GM21367 (cell line): ENCODE results near the gene PTGER3.
"Not testable (repeated sequence)": the region's sequence is repeated elsewhere in the genome, so short reads cannot be mapped to it uniquely, and the experiment has no call there.

Experiments used
- ATAC-seq: cut with Tn5 transposase; IDR thresholded peaks from one replicate; pipeline ENCODE4 v1.9.1; 2021; ENCODE audit not compliant: unreplicated experiment

PTGER3 gene

GRCh38 chr1:71015745-71016144 is 31.9 kb downstream of the PTGER3 start:
- ATAC-seq, result no peak

GRCh38 chr1:71014178-71014579 is 33.4 kb downstream of the PTGER3 start:
- no peak for ATAC-seq

DNA sequence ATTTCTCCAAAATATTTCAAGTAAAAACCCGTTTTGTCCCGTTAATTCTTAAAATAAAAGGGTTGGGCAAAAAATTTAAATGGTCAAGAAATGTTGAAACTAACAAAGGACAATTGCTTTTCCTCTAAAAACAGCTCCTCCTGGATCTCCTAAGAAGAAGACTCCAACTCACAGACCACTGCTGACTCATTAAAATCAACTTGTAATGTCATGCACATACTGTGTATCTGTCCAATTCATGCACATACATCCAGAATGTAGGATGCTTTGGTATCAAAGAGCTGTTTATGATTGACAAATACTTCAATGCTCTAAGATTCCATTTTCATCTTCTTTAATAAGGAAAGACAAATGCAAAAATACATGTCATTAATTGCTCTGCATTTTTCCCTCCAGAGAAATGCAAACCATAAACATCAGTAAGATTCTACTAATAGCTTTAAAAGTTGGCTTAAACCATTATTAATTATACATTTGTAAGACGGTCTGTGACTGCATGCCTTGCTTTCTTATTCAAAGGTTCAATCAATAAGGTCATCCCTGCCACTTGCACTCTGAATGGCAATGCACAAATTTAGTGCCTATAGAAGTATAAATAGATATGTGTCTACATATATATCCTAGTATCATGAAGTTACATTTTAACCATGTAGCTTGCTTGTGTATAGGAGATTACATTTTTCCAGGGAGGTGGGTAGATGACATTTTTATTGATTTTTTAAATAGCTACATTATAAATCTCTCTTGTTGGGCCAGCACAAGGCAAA is 44.7 kb downstream of the PTGER3 start:
- no peak for ATAC-seq

DNA sequence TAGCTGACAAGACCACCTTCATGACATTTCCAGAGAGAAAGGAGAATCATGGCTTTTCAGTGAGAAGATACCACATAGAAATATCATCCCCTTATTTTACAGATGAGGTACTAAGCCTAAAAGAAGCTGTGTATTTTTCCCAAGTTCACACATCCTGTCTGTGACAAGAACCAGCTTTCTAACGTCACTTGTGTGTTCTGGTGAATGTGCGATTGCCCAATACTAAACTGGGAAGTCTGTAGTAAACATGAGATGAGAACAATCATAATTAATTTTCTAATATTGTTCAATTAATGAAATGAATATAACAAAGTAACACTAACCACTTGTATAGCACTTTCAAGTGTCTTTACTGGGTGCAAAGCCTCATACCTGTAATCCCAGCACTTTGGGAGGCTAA is 46.0 kb downstream of the PTGER3 start:
- no peak for ATAC-seq

- no peak for ATAC-seq
Measured at GRCh38 chr1:70997793-70998192, 49.8 kb downstream of the PTGER3 start.

DNA sequence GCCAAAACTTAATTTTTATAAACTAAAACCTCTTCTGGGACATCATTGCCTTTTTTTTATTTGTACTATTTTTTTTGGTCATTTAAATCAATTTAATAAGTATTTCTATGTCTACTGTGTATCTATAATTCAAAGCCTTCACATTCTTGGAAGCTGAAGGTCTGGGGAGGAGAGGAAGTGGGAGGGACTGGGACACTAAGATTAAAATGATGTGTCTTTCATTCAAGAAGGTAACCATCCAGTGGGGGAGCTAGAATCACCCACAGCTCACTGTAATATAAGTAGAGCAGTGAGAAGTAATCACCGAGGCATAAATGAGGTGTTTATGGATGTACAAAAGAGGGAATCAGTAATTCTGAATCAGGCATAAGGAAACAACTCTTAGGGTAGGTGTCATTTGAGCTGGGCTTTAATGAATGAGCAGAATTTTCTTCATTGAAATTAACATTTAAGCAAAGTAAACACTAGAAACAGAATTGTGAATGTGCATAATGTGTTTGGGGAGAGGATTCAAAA is 52.8 kb downstream of the PTGER3 start:
- no peak for ATAC-seq

DNA sequence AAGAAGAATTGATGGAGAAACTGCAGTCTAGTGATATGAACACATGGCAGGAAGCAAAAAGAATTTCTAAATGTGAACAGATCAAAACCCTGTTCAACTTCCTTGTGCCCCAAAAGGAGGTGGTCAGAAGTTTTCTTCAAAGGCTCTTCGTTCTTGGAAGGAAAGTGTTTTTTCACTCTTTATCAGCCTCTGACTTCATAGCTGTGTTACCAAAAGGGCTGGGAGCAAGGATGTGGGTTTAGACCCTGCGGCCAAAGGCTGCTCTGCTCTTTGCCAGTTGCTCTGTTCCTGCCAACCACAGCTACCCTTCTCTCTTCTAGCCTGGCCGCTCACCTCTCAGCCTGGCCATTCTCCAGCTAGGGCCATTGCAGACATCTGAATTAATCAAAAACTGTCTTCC is 53.8 kb downstream of the PTGER3 start:
- ATAC-seq, result no peak

DNA sequence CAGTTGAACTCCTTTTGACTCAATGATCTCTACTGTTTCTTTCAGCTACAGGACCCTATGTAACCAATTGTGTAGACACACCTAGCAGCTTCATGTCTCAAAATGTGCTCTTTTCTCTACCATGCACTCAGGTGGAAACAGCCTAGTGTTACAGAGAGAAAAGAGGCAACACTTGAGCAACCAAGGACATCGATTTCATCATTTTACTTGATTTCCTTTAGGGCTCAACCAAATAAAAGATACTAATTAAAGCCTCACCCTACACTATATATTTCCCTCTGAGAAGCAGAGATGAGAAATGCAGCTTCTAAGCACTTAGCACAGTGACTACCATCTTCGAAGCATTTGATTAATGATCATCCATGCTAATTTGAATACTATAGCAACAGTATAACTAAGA is 55.1 kb downstream of the PTGER3 start:
- ATAC-seq, result no peak

DNA sequence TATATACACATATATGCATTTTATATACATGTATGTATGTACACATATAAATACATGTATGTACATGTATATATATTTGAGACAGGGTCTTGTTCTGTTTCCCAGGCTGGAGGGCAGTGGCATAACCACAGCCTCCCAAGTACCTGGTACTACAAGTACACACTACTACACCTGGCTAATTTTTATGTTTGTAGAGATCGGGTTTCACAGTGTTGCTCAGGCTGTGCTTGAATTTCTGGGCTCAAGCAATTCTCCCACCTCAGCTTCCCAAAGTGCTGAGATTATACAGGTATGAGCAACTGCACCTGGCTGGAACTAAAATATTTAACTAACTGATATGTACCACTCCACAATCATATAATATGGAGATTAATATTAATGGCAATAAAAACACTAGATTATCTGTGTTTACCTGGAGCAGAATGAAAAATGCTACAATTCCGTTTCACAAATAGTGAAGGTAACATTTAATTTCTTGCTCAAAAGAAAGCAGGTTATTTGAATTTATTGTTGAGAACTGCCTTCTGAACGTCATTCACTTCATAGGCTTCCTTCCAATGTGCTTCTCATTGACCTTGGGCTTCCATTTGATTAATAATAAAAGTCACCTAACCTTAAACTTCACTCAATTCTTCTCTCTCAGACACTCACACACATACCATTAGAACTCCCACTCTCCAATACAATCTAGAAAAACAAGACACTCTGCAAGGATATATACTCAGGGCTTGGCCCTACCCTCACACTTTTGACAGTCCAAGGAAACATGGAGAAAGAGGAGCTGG is 57.0 kb downstream of the PTGER3 start:
- no peak for ATAC-seq

- no peak for ATAC-seq
Measured at GRCh38 chr1:70987497-70987896, 60.1 kb downstream of the PTGER3 start.

DNA sequence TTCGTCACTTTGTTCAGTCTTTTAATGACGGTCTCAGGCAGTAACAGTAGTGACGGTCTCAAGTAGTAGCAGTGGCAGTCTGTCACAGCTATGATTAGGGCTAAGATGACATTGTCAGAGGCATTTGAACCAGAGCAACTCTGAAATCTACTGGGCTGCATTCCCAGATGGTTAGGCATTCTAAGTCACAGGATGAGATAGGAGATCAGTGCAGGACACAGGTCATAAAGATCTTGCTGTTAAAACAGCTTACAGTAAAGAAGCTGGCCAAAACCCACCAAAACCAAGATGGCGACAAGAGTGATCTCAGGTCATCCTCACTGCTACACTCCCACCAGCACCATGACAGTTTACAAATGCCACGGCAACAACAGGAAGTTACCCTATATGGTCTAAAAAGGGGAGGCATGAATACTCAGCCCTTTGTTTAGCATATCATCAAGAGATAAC is 61.8 kb downstream of the PTGER3 start:
- ATAC-seq, result not testable (repeated sequence)

- ATAC-seq, result not testable (repeated sequence)
Measured at GRCh38 chr1:70985278-70985677, 62.3 kb downstream of the PTGER3 start.

DNA sequence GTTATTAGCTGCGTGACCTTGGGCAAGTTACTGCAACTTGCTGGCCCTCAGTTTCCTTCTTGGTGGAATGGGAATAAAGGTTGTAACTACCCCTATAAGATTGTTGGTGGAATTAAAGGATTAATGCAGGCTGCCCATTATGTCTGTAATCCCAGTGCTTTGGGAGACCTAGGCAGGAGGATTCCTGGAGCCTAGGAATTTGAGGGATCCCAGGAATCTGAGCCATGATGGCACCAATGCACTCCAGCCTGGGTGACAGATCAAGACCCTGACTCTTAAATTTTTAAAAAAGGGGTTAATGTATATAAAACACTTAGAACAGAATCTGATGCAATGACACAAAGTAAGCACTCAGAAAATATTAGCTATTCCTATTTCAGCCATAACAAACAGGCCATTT is 67.3 kb downstream of the PTGER3 start:
- no peak for ATAC-seq

DNA sequence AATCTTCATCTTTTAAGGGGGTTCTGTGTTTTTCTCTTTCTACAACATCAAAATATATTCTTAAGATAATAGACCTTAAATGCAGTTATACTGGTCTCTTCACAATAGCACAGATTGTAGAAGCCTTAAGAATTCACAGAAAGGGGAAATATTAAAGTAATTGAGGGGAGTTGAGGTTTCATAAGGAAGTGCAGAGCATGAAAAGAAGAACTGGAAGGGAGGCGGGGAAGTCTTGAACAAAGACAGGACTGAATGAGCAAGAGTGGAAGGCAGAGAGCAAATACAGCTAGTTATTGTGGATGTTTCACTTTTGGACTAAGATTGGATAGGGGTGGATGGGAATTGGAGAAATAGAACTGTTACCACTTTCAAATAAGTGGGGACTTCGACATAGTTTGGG is 67.7 kb downstream of the PTGER3 start:
- ATAC-seq, result no peak

DNA sequence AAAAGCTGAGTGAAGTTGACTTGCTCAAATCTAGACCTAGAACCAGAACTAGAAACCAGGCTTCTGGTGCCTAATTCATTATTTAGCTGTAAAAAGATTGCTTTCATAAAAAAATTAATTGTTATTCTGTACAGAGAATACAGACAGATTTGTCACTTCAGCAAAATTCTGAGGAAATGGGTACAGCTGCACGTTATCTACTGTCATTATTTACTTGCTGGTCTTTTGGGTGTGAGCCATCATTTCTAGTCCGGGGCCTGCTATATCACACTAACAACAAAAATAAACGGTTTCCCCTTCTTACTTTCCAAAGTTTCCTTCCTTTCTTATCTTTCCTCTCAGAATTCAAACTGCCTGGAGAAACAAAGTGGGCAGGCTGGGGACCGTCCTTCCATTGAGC is 68.3 kb downstream of the PTGER3 start:
- no peak for ATAC-seq

DNA sequence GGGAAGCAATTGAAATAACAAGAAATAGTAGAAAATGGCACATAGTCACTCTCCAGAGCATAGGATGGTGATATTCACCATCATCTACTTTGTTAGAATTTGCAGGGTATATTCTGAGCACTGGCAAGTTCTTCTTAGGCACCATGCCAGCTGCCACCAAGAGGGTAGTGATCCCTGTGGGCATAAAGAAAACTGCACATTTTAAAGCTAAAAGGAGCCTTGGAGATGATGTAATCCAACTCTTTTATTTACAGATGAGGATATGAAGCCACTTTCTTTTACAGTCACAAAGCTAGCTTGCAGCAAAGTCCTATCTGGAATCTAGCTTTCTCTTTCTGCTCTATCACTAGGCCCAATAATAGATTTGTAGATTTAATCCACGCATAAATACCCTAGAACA is 69.0 kb downstream of the PTGER3 start:
- ATAC-seq, result no peak

DNA sequence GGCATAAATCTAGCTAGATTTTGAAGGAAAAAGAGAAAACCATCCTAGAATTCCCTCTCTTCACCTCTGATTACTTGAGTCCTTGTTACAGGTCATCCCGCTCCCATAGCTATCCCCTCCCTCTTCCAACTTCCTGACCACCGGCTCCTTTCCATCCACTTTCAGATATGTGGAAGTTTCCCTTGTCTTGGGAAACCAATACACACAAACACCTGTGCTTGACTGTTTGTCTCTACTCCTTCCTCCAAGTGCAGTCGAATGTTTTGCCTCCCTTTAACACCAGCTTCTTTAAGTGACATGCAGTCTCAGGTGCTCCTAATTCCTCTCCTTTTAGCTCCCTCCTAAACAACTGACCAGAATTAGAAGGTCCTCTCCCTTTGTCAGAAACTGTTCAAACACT is 70.0 kb downstream of the PTGER3 start:
- no peak for ATAC-seq

DNA sequence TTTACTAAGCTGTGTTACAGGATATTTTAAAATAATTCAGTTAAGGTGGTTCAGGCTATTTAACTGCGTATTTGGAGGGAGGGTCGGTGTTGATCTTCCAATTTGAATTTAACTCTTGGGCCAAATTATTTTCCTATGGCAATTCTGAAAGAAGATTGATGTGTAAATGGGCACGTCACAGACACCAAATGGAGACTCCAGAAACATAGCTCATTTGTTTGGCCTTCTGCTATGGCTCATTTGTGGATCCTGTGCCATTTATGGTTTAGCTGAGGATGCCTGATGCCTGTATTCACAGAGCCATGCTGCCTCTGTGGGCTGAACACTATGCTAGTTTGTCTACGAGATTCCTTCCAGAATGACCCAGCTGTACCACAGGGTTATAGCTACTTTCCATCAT is 70.6 kb downstream of the PTGER3 start:
- no peak for ATAC-seq

GRCh38 chr1:70973754-70974153 is 73.9 kb downstream of the PTGER3 start:
- ATAC-seq, result no peak

GRCh38 chr1:70970407-70970806 is 77.2 kb downstream of the PTGER3 start:
- ATAC-seq, result no peak

DNA sequence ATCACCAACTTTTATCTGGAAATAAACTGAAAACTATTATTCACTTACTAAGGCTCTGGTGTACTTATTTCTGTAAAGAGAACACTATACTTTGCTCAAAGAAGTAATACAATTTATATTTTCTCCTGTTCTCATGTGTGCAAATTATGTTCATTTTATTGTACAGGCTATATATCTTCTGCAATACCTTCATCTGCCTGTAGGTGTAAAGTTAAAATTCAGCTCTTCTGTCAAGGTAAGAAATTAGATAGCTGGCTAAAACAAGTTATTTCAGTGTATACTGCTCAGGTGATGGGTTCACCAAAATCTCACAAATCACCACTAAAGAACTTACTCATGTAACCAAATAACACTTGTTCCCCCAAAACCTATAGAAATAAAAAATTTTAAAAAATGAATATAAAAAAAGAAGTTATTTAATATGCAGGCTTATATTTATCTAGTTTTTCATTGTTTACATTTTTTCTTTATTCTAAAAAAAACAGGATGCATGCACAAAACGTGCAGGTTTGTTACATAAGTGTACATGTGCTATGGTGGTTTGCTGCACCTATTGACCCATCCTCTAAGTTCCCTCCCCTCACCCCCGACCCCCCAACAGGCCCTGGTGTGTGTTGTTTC is 81.5 kb downstream of the PTGER3 start:
- ATAC-seq, result peak; percentile 88

- ATAC-seq, result no peak
Measured at GRCh38 chr1:70963374-70963773, 84.2 kb downstream of the PTGER3 start.
